PC-9 (cell line): ENCODE results near the gene DZIP1. TPM values are rescaled to one million over a fixed set of nuclear protein-coding genes. Genes with fewer than 3 reads are reported as not detected.

Source experiments
- BruUV-seq: library from RNA; stranded (reverse); fragments of 400-500 nt; replicated peaks from 2 replicates; lab custom pipeline; 2021; lab: Mats Ljungman, UMichigan
- CTCF ChIA-PET: fragments of 300-600 bp; sonication (Branson Sonifier 250); formaldehyde crosslinking; loops from one replicate; lab custom pipeline; 2022; ENCODE audit warnings: antibody characterized with exemption; lab: Charles Lee
- POLR2A ChIA-PET: fragments of 300-600 bp; sonication (Branson Sonifier 250); formaldehyde crosslinking; loops from one replicate; lab custom pipeline; 2022; ENCODE audit warnings: antibody characterized with exemption; ENCODE audit not compliant: unreplicated experiment; lab: Charles Lee
- DNase-seq, 2 experiments: peaks; one replicate each; pipeline versions ENCODE4 v3.0.0 to v3.0.0-alpha.2; 2015 to 2022; ENCODE audit warnings: mixed read lengths in 1 of 2
- H2AFZ ChIP-seq: fragments of 200-600 bp; sonication (generic); 2 replicates; pipeline ENCODE4 v1.8.1; 2017; ENCODE audit warnings: antibody characterized with exemption
- H3F3A ChIP-seq: fragments of 200-600 bp; sonication (generic); 2 replicates; pipeline ENCODE4 v1.8.1; 2017; ENCODE audit warnings: antibody characterized with exemption, mild to moderate bottlenecking, low read depth; ENCODE audit not compliant: insufficient read depth
- H3K27ac ChIP-seq: fragments of 200-600 bp; sonication (generic); 2 replicates; pipeline ENCODE4 v1.6.1; 2016; ENCODE audit warnings: mixed run types
- H3K27me3 ChIP-seq: fragments of 200-600 bp; sonication (generic); 2 replicates; pipeline ENCODE4 v1.6.1; 2016; ENCODE audit warnings: low read depth, mixed run types; ENCODE audit not compliant: insufficient read depth
- H3K36me3 ChIP-seq: fragments of 200-600 bp; sonication (generic); 2 replicates; pipeline ENCODE4 v1.6.1; 2016; ENCODE audit warnings: low read depth, mixed run types
- H3K4me1 ChIP-seq: fragments of 200-600 bp; sonication (generic); replicated peaks from 2 replicates; pipeline ENCODE4 v1.6.1; 2016; ENCODE audit warnings: mixed run types; ENCODE audit not compliant: insufficient read depth
- H3K4me2 ChIP-seq: fragments of 200-600 bp; sonication (generic); 2 replicates; pipeline ENCODE4 v1.6.1; 2017; ENCODE audit warnings: mixed run types
- H3K4me3 ChIP-seq: fragments of 200-600 bp; sonication (generic); 2 replicates; pipeline ENCODE4 v1.6.1; 2016; ENCODE audit warnings: mixed run types
- H3K79me2 ChIP-seq: fragments of 200-600 bp; sonication (generic); 2 replicates; pipeline ENCODE4 v1.6.1; 2017; ENCODE audit warnings: low read depth, mixed run types
- H3K9me2 ChIP-seq: fragments of 200-600 bp; sonication (generic); 2 replicates; pipeline ENCODE4 v1.8.1; 2017; ENCODE audit warnings: mild to moderate bottlenecking; ENCODE audit not compliant: insufficient read depth
- H3K9me3 ChIP-seq: fragments of 200-600 bp; sonication (generic); 2 replicates; pipeline ENCODE4 v1.8.1; 2016; ENCODE audit warnings: low read depth; ENCODE audit not compliant: insufficient read depth
- H4K20me1 ChIP-seq: fragments of 200-600 bp; sonication (generic); 2 replicates; pipeline ENCODE4 v1.8.1; 2017; ENCODE audit not compliant: insufficient read depth
- CTCF ChIP-seq: fragments of 200-600 bp; sonication (generic); conservative IDR thresholded peaks from 2 replicates; pipeline ENCODE4 v1.6.1; 2017; ENCODE audit warnings: mixed run types, antibody characterized with exemption, mild to moderate bottlenecking, moderate library complexity
- EZH2 ChIP-seq: fragments of 200-600 bp; sonication (generic); IDR thresholded peaks from 2 replicates; pipeline ENCODE4 v1.8.0; 2017; ENCODE audit warnings: antibody characterized with exemption, low read depth
- intact Hi-C: fragments of 100-400 bp; cut with micrococcal nuclease; formaldehyde crosslinking; loops from one replicate; pipeline ENCODE4 v1.10.0; 2022; ENCODE audit not compliant: unreplicated experiment
- total RNA-seq: library from RNA; stranded (reverse); gene quantifications from 2 replicates; pipeline ENCODE4 v1.2.3, GENCODE V29; 2021

DZIP1 gene
- total RNA-seq, 1 experiment from 2014 or later = not detected

- Histone ChIP-seq H3K9me3 (peaks cover 20% of the 10 kb centered on the region), H3K27ac (no peak overlapping the region), H3K27me3 (no peaks in the 10 kb centered on the region), H3K9me2 (no peaks in the 10 kb centered on the region), H3K4me2 (no peak overlapping the region), H3K36me3 (no peaks in the 10 kb centered on the region), H3F3A (peaks cover 11% of the 10 kb centered on the region; the same call in 1 of the 2 replicates), H3K4me1 (peaks cover 14% of the 10 kb centered on the region), H3K4me3 (no peak overlapping the region), H4K20me1 (no peaks in the 10 kb centered on the region), H3K79me2 (no peaks in the 10 kb centered on the region), H2AFZ (no peak overlapping the region)
- POLR2A ChIA-PET = no interaction called here
- BruUV-seq = no TSS peak
- TF ChIP-seq EZH2 (no peak), CTCF (peak; percentile 86)
- intact Hi-C loops = loop anchor here (2.0 to 10.0 kb wide), 5 partner anchors 39 to 472 kb away; no protein-coding TSS in a partner anchor
- DNase-seq = peak in 1 of 2 experiments; percentile 62
- CTCF ChIA-PET = interaction anchor here (0.6 to 0.8 kb wide), 7 partner anchors 37 to 1098 kb away, joined by 3 to 30 read pairs (median 7); no protein-coding TSS in a partner anchor
These were observed 16.6 kb upstream of the DZIP1 start for GRCh38 chr13:95660981-95661581.

- ChIA-PET CTCF (no interaction called here), POLR2A (no interaction called here)
- Histone ChIP-seq H3K36me3 (no peaks in the 10 kb centered on the region), H3K9me3 (peaks cover 5% of the 10 kb centered on the region; the same call in 1 of the 2 replicates), H3K4me2 (no peak overlapping the region), H2AFZ (no peak overlapping the region), H3K27me3 (no peaks in the 10 kb centered on the region), H3K9me2 (no peaks in the 10 kb centered on the region), H4K20me1 (no peaks in the 10 kb centered on the region), H3K4me3 (no peak overlapping the region), H3K79me2 (no peaks in the 10 kb centered on the region), H3K4me1 (peaks cover 14% of the 10 kb centered on the region), H3K27ac (no peak overlapping the region), H3F3A (peaks cover 13% of the 10 kb centered on the region; the same call in 1 of the 2 replicates)
- DNase-seq = no peak
- TF ChIP-seq CTCF = no peak
- no peak for TF ChIP-seq EZH2
- intact Hi-C loops = no loop called here
- BruUV-seq = no TSS peak
These were observed 15.0 kb upstream of the DZIP1 start for GRCh38 chr13:95659500-95659899.

- Histone ChIP-seq H3K27me3 (no peaks in the 10 kb centered on the region), H3F3A (peaks cover 13% of the 10 kb centered on the region; the same call in 1 of the 2 replicates), H3K9me2 (no peaks in the 10 kb centered on the region), H3K36me3 (no peaks in the 10 kb centered on the region), H3K79me2 (no peaks in the 10 kb centered on the region), H2AFZ (no peak overlapping the region), H4K20me1 (no peaks in the 10 kb centered on the region), H3K4me1 (peaks cover 14% of the 10 kb centered on the region), H3K4me3 (no peak overlapping the region), H3K4me2 (peak overlapping the region; percentile 14; the same call in 1 of the 2 replicates), H3K27ac (no peak overlapping the region), H3K9me3 (peaks cover 4% of the 10 kb centered on the region; the same call in 1 of the 2 replicates)
- POLR2A ChIA-PET = no interaction called here
- CTCF ChIA-PET = interaction anchor here (0.6 kb wide), 1 partner anchor 32 kb away, joined by 6 read pairs; no protein-coding TSS in a partner anchor
- intact Hi-C loops = no loop called here
- DNase-seq = peak in 1 of 2 experiments; percentile 82
- TF ChIP-seq EZH2 = no peak
- no peak for TF ChIP-seq CTCF
- BruUV-seq = no TSS peak
These were observed 12.0 kb upstream of the DZIP1 start for GRCh38 chr13:95656386-95657015.
